Measurements from ENCODE around the gene RGL1. TPM values are rescaled to one million over a fixed set of nuclear protein-coding genes. Genes with fewer than 3 reads are reported as not detected.

Gene RGL1
- total RNA-seq, 1 experiment from 2014 or later, result 0.92 TPM

DNA sequence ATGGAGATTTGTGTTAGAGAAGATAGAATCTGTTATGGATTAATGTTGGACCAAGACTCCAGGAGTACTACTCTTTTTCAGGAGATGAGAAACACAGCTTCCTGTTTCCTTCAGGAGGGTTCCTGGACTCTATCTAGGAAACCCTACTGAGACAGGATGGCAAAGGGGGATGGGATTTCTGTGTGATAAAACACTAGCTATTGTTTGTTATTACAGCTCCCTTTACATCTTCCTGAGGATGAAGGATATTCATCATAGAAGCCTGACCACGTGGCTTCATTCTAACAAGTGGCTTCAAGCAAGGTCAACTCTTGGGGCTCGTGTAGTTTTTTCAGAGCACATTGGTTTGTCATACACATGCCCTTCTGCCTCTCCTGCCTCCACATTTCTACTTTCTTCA lies 33.3 kb downstream of the RGL1 start:
- Histone ChIP-seq H3K4me3 (ENCODE audit: low read depth in 2 of 2, low read length in 2 of 2) (no peak overlapping the region), H3K4me1 (ENCODE audit: control insufficient read depth, insufficient read depth, low read length) (no peaks in the 10 kb centered on the region), H3K9me3 (ENCODE audit: control insufficient read depth, insufficient read depth, low read depth, low read length) (no peaks in the 10 kb centered on the region), H3K27me3 (ENCODE audit: control insufficient read depth, insufficient read depth, low read length) (no peaks in the 10 kb centered on the region), H3K27ac (ENCODE audit: low read length) (no peak overlapping the region), H3K36me3 (ENCODE audit: control insufficient read depth, insufficient read depth, low read length) (no peaks in the 10 kb centered on the region)
- no peak for DNase-seq (ENCODE audit: low read depth, low spot score)
- ChIA-PET POLR2A (no interaction called here), CTCF (no interaction called here)
- no TSS peak for BruUV-seq (replicated peaks)
- TF ChIP-seq POLR2AphosphoS5 (IDR thresholded peaks at IDR 0.05; ENCODE audit: low read depth, low read length), result no peak
- TF ChIP-seq, protein P1, sequence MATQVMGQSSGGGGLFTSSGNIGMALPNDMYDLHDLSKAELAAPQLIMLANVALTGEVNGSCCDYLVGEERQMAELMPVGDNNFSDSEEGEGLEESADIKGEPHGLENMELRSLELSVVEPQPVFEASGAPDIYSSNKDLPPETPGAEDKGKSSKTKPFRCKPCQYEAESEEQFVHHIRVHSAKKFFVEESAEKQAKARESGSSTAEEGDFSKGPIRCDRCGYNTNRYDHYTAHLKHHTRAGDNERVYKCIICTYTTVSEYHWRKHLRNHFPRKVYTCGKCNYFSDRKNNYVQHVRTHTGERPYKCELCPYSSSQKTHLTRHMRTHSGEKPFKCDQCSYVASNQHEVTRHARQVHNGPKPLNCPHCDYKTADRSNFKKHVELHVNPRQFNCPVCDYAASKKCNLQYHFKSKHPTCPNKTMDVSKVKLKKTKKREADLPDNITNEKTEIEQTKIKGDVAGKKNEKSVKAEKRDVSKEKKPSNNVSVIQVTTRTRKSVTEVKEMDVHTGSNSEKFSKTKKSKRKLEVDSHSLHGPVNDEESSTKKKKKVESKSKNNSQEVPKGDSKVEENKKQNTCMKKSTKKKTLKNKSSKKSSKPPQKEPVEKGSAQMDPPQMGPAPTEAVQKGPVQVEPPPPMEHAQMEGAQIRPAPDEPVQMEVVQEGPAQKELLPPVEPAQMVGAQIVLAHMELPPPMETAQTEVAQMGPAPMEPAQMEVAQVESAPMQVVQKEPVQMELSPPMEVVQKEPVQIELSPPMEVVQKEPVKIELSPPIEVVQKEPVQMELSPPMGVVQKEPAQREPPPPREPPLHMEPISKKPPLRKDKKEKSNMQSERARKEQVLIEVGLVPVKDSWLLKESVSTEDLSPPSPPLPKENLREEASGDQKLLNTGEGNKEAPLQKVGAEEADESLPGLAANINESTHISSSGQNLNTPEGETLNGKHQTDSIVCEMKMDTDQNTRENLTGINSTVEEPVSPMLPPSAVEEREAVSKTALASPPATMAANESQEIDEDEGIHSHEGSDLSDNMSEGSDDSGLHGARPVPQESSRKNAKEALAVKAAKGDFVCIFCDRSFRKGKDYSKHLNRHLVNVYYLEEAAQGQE (IDR thresholded peaks at IDR 0.05; ENCODE audit: insufficient read depth in 1 of 2, low read depth in 2 of 2, low read length in 1 of 2), result no peak
- TF ChIP-seq SIN3A (IDR thresholded peaks at IDR 0.05; ENCODE audit: borderline replicate concordance, insufficient read depth, low read depth, low read length), result no peak
- intact Hi-C loops (cut with micrococcal nuclease; ENCODE audit: unreplicated experiment) (no loop called here), in situ Hi-C loops (cut with HindIII; ENCODE audit: low pct_unique_long_range_greater_than_20kb, low sequenced_read_pairs) (no loop called here)
- ATAC-seq, result no peak

DNA sequence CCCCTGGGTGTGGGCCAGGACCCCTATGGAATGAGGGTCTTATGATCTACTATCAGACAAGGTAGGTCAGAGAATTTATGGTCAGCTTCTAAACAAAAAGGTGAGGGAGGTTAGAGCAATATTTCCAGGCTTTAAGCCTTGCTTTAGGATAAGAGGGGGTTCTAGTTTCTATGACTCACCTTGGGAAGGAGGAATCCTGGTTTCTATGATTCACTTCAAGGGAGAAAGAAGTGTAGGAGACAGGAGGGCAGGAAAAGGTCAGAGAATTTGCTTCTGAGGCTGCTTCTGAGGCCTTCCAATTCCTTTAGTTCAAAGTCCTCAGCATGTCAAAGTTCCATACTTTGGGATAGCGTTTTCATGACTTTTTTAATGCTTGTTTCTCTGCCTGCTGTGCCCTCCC lies 35.2 kb downstream of the RGL1 start:
- no TSS peak for BruUV-seq (replicated peaks)
- H3K36me3 ChIP-seq (ENCODE audit: control insufficient read depth, insufficient read depth, low read length), result no peaks in the 10 kb centered on the region
- no peak overlapping the region for H3K27ac ChIP-seq (ENCODE audit: low read length)
- TF ChIP-seq, protein P2, sequence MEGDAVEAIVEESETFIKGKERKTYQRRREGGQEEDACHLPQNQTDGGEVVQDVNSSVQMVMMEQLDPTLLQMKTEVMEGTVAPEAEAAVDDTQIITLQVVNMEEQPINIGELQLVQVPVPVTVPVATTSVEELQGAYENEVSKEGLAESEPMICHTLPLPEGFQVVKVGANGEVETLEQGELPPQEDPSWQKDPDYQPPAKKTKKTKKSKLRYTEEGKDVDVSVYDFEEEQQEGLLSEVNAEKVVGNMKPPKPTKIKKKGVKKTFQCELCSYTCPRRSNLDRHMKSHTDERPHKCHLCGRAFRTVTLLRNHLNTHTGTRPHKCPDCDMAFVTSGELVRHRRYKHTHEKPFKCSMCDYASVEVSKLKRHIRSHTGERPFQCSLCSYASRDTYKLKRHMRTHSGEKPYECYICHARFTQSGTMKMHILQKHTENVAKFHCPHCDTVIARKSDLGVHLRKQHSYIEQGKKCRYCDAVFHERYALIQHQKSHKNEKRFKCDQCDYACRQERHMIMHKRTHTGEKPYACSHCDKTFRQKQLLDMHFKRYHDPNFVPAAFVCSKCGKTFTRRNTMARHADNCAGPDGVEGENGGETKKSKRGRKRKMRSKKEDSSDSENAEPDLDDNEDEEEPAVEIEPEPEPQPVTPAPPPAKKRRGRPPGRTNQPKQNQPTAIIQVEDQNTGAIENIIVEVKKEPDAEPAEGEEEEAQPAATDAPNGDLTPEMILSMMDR (IDR thresholded peaks at IDR 0.05), result no peak
- TF ChIP-seq, protein P1 (IDR thresholded peaks at IDR 0.05; ENCODE audit: insufficient read depth in 1 of 2, low read depth in 2 of 2, low read length in 1 of 2), result no peak
- TF ChIP-seq POLR2AphosphoS5 (IDR thresholded peaks at IDR 0.05; ENCODE audit: low read depth, low read length), result no peak
- TF ChIP-seq SIN3A (IDR thresholded peaks at IDR 0.05; ENCODE audit: borderline replicate concordance, insufficient read depth, low read depth, low read length), result no peak
- no peak for TF ChIP-seq TCF7L2 (IDR thresholded peaks at IDR 0.05; ENCODE audit: low read depth, low read length)
- no peaks in the 10 kb centered on the region for H3K9me3 ChIP-seq (ENCODE audit: control insufficient read depth, insufficient read depth, low read depth, low read length)
- ATAC-seq (no peak), DNase-seq (ENCODE audit: low read depth, low spot score) (no peak)
- no peaks in the 10 kb centered on the region for H3K27me3 ChIP-seq (ENCODE audit: control insufficient read depth, insufficient read depth, low read length)
- ChIA-PET POLR2A (no interaction called here), CTCF (no interaction called here)
- in situ Hi-C loops (cut with HindIII; ENCODE audit: low pct_unique_long_range_greater_than_20kb, low sequenced_read_pairs), result no loop called here
- H3K4me3 ChIP-seq (ENCODE audit: low read depth in 2 of 2, low read length in 2 of 2), result no peak overlapping the region
- intact Hi-C loops (cut with micrococcal nuclease; ENCODE audit: unreplicated experiment), result no loop called here
- H3K4me1 ChIP-seq (ENCODE audit: control insufficient read depth, insufficient read depth, low read length), result no peaks in the 10 kb centered on the region
